Amniotic epithelial cell (primary cell): ENCODE measurements around the gene PCDHB8.
"Not testable (repeated sequence)": the region's sequence is repeated elsewhere in the genome, so short reads cannot be mapped to it uniquely, and the experiment has no call there.

ENCODE experiments used
- DNase-seq: peaks from one replicate; pipeline ENCODE4 v3.0.0-alpha.2; 2010; ENCODE audit warnings: low read depth

PCDHB8 gene

DNA sequence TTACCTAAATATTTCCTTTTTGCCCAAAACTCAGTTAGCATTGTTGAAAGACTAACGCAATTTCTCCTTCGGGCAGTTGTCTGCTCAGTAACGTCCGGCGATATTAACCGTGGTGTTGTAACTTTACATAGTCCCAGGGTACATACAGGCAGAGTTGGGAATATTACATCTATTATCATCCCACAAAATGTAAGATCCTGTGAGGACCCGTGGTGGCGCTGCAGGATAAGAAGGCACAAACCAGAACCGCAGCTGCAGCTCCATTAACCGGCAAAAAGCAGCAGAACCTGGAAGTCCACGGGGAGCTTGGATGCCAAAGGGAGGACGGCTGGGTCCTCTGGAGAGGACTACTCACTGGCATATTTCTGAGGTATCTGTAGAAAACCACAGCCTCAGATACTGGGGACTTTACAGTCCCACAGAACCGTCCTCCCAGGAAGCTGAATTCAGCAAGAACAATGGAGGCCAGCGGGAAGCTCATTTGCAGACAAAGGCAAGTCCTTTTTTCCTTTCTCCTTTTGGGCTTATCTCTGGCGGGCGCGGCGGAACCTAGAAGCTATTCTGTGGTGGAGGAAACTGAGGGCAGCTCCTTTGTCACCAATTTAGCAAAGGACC, at the start of gene PCDHB8:
Gene PCDHB8 (plus strand): TSS at position 214 of the 615 bp plus-strand sequence. CDS start 245 bp downstream, at position 459.
- not testable (repeated sequence) for DNase-seq

DNA sequence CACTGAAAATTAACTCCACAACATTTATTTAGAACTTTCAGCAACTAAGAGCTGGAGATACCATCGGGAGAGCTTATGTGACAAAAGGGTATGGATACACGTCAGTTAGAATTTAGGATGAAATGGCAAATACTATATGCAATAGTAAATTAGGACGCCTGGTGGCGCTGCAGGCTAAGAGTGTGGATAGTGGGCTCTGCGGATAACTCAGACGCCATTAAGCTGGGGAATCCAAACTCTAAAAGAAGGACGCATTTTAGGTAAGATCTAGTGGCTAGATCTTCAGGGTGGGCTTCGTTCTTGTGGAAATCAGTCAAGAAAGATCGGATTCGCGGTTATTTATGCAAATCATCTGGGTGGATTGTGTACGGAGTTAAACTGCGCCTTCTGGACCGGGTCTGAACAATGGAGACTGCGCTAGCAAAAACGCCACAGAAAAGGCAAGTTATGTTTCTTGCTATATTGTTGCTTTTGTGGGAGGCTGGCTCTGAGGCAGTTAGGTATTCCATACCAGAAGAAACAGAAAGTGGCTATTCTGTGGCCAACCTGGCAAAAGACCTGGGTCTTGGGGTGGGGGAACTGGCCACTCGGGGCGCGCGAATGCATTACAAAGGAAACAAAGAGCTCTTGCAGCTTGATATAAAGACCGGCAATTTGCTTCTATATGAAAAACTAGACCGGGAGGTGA, 42.4 kb upstream of the PCDHB8 start, which contains the start of gene PCDHB5:
Gene PCDHB5 (plus strand): TSS at position 177 of the 688 bp plus-strand sequence. CDS start 229 bp downstream, at position 406.
- peak; percentile 0 for DNase-seq

DNA sequence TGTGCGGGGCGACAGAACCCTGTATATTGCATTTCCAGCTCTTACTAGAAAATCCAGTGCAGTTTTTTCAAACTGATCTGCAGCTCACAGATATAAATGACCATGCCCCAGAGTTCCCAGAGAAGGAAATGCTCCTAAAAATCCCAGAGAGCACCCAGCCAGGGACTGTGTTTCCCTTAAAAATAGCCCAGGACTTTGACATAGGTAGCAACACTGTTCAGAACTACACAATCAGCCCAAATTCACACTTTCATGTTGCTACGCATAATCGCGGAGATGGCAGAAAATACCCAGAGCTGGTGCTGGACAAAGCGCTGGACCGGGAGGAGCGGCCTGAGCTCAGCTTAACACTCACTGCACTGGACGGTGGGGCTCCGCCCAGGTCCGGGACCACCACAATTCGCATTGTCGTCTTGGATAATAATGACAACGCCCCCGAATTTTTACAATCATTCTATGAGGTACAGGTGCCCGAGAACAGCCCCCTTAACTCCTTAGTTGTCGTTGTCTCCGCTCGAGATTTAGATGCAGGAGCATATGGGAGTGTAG, 41.8 kb upstream of the PCDHB8 start:
- DNase-seq, result no peak

DNA sequence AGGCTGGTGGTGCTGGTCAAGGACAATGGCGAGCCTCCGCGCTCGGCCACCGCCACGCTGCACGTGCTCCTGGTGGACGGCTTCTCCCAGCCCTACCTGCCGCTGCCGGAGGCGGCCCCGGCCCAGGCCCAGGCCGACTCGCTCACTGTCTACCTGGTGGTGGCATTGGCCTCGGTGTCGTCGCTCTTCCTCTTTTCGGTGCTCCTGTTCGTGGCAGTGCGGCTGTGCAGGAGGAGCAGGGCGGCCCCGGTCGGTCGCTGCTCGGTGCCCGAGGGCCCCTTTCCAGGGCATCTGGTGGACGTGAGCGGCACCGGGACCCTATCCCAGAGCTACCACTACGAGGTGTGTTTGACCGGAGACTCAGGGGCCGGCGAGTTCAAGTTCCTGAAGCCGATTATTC, 40.2 kb upstream of the PCDHB8 start:
- not testable (repeated sequence) for DNase-seq

DNA sequence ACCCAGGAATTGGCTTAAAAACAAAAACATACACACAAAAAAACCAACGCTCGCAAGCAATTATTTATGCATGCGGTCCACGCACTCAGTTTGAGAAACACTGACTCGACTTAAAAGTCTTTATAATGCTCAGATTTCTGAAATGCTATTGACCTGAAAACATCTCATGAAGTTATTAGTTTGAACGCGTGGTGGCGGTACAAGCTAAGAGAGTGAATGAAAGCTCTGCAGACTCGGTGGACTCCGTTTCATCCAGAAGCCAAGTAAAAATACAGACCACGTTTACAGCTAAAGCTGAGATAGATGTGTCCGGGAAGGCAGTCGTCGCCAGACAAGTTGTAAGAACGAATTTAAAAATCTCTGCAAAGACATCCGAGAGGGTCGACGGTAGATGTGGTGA, 27.8 kb upstream of the PCDHB8 start, which contains the start of gene PCDHB6:
Gene PCDHB6 (plus strand): TSS at position 246 of the 400 bp plus-strand sequence. CDS start 201 bp downstream, outside the sequence.
- peak; percentile 1 for DNase-seq

DNA sequence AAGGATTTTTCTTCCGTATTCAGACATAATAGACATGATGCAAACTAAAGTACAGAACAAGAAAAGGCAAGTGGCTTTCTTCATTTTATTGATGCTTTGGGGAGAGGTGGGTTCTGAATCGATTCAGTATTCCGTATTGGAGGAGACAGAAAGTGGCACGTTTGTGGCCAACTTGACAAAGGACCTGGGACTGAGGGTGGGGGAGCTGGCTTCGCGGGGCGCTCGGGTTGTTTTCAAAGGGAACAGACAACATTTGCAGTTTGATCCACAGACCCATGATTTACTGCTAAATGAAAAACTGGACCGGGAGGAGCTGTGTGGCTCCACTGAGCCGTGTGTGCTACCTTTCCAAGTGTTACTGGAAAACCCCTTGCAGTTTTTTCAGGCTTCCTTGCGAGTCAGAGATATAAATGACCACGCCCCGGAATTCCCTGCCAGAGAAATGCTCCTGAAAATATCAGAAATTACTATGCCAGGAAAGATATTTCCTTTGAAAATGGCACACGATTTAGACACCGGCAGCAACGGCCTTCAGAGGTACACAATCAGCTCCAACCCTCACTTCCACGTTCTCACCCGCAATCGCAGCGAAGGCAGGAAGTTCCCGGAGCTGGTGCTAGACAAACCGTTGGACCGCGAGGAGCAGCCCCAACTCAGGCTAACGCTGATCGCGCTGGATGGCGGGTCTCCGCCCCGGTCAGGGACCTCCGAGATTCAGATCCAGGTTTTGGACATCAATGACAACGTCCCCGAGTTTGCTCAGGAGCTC, 27.2 kb upstream of the PCDHB8 start:
- no peak for DNase-seq

DNA sequence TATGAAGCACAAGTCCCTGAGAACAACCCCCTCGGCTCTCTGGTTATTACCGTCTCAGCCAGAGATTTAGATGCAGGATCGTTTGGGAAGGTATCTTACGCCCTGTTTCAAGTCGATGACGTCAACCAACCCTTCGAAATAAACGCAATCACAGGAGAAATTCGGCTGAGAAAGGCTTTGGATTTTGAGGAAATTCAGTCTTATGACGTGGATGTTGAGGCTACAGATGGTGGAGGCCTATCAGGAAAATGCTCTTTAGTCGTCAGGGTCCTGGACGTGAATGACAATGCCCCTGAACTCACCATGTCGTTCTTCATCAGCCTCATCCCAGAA, 26.6 kb upstream of the PCDHB8 start:
- DNase-seq, result no peak

DNA sequence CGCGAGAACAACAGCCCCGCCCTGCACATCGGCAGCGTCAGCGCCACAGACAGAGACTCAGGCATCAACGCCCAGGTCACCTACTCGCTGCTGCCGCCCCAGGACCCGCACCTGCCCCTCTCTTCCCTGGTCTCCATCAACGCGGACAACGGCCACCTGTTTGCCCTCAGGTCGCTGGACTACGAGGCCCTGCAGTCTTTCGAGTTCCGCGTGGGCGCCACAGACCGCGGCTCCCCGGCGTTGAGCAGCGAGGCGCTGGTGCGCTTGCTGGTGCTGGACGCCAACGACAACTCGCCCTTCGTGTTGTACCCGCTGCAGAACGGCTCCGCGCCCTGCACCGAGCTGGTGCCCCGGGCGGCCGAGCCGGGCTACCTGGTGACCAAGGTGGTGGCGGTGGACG, 26.0 kb upstream of the PCDHB8 start:
- DNase-seq, result not testable (repeated sequence)

DNA sequence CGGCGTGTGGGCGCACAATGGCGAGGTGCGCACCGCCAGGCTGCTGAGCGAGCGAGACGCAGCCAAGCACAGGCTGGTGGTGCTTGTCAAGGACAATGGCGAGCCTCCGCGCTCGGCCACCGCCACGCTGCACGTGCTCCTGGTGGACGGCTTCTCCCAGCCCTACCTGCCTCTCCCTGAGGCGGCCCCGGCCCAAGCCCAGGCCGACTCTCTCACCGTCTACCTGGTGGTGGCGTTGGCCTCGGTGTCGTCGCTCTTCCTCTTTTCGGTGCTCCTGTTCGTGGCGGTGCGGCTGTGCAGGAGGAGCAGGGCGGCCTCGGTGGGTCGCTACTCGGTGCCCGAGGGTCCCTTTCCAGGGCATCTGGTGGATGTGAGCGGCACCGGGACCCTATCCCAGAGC, 25.5 kb upstream of the PCDHB8 start:
- DNase-seq, result not testable (repeated sequence)

DNA sequence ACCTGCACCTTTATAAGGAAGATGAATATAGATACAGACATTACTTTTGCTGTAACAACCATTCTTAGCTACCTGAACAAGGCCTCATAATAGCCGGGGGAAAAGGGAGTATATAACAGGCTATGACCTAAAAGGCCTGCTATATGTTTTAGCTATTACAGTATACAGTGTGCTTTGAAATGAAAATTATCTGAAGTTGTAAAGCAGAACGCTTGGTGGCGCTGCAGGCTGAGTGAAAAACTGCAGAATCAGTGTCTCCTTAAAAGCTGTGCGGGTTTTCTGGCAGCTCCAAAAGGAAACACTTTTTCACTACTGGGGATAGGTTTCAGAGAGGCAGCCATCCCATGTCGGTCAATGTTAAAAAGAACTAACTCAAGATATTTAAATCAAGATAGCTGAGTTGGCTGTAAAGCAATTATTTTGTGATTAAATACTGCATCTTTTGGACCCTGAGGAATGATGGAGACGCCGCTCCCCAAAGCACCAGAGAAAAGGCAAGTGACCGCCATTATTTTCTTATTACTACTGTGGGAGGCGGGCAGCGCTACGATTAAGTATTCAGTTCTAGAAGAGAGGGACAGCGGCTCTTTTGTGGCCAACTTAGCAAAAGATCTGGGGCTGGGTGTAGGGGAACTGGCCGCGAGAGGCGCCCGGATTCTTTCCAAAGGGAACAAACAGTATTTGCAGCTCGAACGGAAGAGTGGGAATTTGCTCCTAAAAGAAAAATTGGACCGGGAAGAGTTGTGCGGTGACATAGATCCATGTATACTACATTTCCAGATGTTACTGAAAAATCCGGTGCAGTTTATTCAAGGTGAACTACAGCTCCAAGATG, 21.8 kb upstream of the PCDHB8 start:
- DNase-seq, result no peak

DNA sequence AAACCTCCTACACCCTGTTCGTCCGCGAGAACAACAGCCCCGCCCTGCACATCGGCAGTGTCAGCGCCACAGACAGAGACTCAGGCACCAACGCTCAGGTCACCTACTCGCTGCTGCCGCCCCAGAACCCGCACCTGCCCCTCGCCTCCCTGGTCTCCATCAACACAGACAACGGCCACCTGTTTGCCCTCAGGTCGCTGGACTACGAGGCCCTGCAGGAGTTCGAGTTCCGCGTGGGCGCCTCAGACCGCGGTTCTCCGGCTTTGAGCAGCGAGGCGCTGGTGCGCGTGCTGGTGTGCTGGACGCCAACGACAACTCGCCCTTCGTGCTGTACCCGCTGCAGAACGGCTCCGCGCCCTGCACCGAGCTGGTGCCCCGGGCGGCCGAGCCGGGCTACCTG, 20.2 kb upstream of the PCDHB8 start:
- DNase-seq, result not testable (repeated sequence)

DNA sequence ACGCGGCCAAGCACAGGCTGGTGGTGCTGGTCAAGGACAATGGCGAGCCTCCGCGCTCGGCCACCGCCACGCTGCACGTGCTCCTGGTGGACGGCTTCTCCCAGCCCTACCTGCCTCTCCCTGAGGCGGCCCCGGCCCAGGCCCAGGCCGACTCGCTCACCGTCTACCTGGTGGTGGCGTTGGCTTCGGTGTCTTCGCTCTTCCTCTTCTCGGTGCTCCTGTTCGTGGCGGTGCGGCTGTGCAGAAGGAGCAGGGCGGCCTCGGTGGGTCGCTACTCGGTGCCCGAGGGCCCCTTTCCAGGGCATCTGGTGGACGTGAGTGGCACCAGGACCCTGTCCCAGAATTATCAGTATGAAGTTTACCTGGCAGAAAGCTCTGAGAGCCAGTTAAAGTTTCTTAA, 19.7 kb upstream of the PCDHB8 start:
- DNase-seq, result not testable (repeated sequence)

DNA sequence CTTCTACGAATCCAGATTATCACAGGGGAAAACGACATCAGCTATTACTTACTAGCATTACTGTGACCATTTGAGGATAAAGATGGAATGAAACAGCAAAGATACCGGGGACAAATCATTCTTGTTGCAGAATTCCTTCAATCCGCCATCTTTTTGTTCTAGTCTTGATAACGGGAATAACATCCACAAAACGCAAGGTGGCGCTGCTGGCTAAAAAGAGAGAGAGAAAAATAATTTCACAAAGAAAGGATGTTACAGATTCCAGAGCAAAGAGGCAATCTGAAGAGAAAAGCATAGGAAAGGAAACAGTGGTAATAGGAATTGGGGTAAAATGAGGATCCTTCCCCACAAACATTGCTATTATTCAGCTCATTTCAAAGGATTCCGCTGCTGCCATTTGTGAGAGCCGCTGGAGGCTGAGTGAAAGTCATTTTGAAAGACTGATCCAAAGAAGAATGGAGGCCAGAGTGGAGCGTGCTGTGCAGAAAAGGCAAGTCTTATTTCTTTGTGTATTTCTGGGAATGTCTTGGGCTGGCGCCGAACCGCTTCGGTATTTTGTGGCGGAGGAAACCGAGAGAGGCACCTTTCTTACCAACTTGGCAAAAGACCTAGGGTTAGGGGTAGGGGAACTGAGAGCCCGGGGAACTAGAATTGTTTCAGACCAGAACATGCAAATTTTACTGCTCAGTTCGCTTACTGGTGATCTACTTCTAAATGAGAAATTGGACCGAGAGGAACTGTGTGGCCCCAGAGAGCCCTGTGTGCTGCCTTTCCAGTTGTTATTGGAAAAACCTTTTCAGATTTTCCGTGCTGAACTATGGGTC, 5.0 kb upstream of the PCDHB8 start, which contains the start of gene PCDHB7:
Gene PCDHB7 (plus strand): TSS at position 264 of the 824 bp plus-strand sequence. CDS start 192 bp downstream, at position 456.
- DNase-seq, result no peak

DNA sequence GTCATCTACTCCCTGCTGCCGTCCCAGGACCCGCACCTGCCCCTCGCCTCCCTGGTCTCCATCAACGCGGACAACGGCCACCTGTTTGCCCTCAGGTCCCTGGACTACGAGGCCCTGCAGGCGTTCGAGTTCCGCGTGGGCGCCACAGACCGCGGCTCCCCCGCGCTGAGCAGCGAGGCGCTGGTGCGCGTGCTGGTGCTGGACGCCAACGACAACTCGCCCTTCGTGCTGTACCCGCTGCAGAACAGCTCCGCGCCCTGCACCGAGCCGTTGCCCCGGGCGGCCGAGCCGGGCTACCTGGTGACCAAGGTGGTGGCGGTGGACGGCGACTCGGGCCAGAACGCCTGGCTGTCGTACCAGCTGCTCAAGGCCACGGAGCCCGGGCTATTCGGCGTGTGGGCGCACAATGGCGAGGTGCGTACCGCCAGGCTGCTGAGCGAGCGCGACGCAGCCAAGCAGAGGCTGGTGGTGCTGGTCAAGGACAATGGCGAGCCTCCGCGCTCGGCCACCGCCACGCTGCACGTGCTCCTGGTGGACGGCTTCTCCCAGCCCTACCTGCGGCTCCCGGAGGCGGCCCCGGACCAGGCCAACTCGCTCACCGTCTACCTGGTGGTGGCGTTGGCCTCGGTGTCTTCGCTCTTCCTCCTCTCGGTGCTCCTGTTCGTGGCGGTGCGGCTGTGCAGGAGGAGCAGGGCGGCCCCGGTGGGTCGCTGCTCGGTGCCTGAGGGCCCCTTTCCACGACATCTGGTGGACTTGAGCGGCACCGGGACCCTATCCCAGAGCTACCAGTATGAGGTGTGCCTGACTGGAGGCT, 3.1 kb upstream of the PCDHB8 start:
- not testable (repeated sequence) for DNase-seq

DNA sequence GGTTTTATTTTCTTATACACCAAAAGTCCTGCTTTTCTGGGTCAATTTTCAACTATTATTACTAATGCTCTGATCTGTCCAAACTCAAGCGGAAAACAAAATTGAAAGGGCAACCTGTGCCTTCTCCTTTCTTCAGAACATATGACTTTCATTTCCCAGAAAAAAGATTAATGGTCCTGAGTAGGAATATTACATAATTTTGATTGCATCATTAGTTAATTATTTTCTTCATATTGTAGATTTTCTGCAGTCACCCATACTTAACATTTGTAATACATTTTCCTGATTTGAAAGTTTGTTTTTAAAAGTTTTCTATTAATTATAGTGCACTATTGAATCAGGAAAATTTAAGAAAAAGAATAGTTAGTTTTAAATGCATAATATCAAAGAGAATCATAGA, 1.7 kb upstream of the PCDHB8 start:
- no peak for DNase-seq

DNA sequence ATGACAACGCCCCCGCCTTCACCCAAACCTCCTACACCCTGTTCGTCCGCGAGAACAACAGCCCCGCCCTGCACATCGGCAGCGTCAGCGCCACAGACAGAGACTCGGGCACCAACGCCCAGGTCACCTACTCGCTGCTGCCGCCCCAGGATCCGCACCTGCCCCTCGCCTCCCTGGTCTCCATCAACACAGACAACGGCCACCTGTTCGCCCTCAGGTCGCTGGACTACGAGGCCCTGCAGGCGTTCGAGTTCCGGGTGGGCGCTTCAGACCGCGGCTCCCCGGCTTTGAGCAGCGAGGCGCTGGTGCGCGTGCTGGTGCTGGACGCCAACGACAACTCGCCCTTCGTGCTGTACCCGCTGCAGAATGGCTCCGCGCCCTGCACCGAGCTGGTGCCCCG, 1.8 kb downstream of the PCDHB8 start:
- not testable (repeated sequence) for DNase-seq

DNA sequence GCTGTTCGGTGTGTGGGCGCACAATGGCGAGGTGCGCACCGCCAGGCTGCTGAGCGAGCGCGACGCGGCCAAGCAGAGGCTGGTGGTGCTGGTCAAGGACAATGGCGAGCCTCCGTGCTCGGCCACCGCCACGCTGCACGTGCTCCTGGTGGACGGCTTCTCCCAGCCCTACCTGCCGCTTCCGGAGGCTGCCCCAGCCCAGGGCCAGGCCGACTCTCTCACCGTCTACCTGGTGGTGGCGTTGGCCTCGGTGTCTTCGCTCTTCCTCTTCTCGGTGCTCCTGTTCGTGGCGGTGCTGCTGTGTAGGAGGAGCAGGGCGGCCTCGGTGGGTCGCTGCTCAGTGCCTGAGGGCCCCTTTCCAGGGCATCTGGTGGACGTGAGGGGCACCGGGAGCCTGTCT, 2.3 kb downstream of the PCDHB8 start:
- DNase-seq, result not testable (repeated sequence)

DNA sequence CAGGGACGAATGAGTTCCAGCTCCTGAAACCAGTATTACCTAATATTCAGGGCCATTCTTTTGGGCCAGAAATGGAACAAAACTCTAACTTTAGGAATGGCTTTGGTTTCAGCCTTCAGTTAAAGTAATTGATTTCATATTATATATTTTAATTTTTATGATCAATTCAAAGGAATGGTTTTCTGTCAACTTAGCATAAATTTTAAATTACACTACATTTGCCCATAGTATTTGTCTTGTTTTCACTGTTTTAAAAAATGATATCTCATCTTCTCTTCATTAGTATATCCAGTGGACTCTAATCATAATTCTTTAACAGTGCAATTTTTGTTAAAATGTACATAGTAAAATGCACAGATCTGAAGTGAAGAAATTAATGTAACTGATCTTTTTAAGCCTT, 2.7 kb downstream of the PCDHB8 start:
- no peak for DNase-seq

DNA sequence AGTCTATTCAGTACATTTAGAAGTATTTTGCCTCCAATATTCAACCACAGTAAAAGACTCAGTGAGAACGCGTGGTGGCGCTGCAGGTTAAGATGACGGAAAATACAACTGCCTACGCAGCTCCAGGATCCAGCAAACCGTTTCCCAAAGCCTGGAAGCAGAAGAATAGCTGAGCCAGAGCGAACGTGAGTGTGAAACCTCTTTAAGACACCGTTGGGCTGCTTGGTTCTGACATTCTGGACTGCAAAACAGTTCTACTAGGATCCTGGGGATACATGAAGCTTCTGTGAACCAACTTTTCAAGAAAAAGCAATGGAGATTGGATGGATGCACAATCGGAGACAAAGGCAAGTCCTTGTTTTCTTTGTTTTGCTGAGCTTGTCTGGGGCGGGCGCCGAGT, 4.7 kb downstream of the PCDHB8 start, which contains the start of gene PCDHB16:
Gene PCDHB16 (plus strand): TSS at position 140 of the 400 bp plus-strand sequence. CDS start 173 bp downstream, at position 313.
- DNase-seq, result peak; percentile 5
